HG02938 (cell line): ENCODE data around the gene PTPN20.

ENCODE experiments used
- ATAC-seq: cut with Tn5 transposase; IDR thresholded peaks from one replicate; pipeline ENCODE4 v1.9.1; 2021; ENCODE audit warnings: mild to moderate bottlenecking, moderate library complexity; ENCODE audit not compliant: unreplicated experiment

Gene PTPN20

DNA sequence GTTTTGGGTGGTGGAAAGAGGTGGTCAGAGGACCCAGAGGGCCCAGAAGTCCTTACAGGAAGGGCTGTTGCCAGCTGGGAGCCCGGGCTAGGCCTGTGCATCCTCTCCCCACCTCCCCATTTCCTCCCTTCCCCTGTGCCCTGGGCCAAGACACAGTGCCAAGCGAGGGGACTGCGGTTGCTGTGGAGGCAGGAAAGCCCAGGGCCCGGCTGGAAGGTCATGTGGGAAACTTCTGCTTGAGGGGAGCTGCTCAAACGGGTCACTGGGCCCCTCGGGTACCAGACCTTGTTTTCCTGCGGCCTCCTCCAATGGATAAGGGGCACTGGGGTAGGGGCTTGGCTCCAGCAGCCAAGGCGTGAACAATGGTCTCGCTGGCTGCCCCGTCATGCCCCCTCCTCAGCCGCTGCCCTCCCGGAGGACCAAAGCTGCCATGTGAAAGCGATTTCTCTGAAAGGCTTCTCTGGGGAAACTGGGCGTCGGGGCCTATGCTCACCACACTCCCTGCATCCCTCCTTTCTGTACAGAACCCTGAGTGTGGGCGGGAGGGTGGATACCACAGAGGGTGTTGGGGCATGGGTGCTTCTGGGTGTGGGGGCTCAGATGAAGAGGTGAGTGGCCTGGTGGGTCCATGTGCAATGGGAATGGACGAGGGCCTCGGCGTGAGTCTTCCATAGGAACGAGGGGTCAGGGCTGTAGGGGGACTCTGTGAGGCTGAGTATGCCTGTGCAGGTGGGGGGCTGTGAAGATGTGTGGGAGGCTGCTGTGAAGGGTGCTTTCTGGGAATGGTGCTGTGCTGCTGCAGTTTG is 135.3 kb downstream of the PTPN20 start:
- ATAC-seq, result no peak

DNA sequence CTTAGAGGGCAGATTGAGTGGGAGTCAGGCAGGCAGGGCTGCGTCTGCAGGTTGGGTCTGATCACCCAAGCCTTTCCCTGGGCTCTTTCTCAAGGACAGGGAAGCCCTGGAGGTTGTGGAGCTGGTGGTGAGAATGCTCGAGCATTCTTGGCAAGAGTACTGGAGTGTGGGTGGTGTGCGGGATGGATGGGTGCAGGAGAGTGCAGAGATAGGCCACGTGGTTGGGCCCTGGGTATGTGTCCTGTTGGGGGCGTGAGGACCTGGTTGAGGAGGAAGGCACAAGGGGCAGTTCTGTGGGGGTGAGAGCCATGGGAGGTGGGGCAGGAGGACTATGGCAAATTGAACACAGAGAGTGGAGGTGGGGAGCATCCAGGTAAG is 135.9 kb downstream of the PTPN20 start:
- ATAC-seq, result no peak

DNA sequence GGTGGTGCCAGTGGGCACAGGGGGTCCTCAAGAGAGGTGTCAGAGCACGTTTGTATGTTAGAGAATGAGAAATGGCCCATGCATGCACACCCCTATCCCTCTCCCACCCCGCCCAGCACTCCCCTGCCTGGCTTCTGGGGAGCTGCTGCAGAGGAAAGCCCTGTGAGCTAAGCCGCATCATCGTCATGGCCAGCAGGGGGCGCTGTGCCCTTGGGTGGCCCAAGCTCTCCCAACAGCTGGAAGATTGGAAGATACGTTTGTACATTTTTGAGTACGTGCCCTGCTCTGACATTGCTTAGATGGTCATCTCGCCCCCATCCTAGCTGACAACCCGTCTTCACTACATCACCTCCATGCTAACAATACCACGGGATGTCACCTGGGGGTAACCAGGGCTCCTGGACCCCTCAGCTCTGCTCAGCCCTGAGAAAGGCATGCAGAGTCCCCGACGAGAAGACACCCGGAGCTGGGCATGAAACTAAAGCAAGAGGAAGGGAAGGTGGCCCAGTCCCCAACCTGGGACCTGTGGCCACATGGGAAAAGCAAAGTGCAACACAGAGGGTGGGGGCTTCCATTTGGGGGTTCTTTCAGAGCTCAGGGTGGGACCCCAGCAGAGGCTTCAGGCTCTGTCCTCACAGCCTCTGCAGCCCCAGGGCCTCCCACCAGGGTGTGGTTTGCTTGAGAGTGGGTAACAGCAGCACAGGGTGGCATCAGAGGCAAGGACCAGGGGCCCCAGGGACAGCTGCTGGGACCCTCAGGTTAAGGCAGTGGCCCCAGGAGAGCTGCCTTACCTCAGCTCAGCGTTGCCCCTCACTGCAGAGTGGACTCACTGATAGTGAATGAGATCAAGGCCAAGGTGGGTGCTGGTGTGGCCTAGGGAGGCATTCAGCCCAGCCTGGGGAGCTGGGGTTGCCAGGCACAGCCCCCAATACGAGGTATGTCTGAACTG is 136.6 kb downstream of the PTPN20 start:
- ATAC-seq, result peak; percentile 47

DNA sequence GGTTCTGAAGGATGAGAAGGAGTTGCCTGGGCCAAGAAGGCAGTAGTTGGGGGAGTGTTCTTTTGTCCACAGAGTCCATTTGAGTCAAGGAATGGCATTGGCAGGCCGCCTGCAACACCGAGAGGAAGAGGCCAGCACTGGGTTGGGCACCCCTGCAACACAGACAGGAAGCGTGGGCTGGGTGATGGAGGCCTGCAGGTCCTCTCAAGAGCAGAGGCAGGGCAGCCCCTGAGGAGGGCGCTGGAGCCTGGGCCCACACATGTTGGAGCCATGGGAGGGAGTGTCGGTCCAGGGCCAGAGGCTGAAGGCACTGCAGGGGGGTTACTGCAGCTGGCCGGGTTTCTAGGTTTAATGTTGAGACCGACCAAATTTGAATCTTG is 137.3 kb downstream of the PTPN20 start:
- ATAC-seq, result no peak

DNA sequence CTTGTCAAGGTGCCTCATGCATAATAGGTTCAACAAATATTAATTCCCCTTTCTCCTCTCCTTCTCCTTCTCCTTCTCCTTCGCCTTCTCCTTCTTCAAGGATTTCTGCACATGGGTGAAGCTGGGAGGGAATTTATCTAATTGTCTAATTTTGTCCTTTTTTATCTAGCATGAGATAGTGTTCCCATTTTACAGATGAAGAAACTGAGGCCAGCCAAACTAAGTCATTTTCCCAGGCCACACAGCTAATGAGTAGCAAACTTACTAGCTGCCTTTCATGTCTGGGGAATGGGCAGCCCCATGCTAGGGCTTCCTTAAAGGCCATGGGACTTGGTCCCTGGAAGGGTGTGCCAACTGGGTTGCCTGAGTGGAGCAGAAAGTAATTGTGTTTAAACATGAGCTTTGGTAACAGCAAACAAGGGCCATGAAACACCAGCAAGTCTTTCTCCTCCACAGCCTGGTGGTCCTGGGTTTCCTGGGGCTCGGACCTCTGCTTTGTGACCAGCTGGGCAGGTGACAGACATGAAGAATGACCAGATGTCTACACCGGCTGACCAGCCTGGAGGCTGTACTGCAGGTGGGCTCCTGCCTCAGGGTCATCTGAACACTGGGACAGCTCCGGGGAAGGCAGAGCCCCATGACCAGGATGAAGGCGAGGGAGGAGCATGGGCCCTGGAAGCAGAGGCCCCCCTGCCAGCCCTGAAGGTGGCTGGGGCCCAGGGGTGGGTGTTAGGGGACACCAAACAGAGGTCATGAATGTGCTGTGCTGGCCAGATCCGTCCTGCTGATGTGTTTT is 138.0 kb downstream of the PTPN20 start:
- no peak for ATAC-seq

DNA sequence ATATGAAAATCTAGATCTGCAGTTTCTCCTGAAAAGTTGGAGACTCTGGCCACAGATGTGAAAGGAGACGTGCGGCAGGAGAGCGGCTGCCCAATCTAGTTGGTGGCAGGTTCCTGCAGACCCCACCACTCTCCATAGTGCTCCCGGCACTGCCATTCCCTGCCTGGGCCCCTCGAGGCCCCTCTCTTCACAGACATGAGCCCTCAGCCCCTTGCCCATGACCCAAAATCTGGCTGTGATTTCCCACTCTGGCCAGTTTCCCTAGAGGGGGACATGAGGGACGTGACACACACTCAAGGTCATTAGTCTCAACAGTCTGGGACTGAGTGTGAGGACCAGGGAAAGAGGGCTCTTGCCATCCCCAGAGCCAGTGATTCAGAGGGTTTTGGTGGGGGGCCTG is 138.7 kb downstream of the PTPN20 start:
- no peak for ATAC-seq

DNA sequence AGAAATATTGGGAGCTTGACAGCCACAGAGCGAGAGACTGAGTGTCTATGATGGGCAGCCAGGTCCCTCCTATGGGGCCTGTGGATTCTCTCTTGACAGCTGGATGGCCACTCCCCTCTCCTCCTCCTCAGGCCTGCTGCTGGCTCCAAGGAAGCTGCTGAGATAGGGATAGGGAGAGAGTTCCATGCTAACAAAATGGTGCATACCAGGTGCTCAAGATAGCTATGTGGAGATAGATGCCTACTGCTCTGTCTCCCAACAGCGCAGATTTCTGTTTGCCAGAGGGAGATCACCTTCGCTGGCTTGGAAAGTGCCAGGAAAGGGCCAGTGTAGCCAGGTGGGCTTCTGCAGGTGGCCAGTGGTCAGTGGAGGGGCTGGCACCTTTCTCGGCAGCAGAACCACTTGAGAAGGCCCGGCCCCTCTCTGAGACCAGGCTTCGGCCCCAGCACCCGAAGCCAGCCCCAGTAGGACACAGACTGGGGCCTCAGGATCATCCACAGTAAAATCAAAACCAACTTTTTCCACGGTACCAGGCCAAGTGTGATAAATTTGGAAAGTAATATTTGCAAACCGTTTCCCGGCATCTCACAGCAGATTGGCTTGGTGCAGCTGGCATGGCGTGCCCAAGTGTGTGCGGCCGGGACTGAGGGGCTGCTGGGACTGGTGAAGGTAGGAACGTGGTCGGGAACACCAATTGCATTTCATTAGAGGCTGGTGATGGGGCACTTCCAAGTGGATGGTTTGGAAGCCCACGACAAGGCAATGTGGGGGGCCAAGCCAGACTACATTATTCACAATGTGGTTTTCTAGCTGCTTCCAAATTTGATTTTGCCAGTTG is 139.6 kb downstream of the PTPN20 start:
- no peak for ATAC-seq

DNA sequence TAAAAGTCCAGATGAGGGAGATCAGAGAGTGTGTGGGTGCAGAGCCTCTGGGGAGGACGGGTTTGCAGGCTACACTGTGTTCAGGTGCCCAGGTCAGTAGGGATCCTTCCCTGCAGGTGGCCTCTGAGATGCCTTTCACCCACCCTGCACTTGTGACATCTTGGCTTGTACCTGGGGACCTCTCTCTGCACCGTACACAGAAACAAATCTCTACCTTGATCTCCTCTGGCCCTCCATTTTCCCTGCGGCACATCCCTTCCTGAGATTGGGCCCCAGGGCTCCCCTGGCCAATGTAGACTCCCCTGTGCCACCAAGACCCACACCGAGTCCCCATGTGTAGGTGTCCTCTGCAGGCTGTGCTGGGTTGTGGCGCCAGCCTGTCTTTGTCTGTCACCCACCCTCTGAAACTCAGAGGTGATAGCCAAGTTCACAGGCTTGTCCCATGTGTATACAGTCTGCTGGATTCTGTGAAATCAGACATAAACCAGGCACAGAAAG is 140.6 kb downstream of the PTPN20 start:
- no peak for ATAC-seq
